ENCODE data around the gene AGPAT3.

The AGPAT3 gene

DNA sequence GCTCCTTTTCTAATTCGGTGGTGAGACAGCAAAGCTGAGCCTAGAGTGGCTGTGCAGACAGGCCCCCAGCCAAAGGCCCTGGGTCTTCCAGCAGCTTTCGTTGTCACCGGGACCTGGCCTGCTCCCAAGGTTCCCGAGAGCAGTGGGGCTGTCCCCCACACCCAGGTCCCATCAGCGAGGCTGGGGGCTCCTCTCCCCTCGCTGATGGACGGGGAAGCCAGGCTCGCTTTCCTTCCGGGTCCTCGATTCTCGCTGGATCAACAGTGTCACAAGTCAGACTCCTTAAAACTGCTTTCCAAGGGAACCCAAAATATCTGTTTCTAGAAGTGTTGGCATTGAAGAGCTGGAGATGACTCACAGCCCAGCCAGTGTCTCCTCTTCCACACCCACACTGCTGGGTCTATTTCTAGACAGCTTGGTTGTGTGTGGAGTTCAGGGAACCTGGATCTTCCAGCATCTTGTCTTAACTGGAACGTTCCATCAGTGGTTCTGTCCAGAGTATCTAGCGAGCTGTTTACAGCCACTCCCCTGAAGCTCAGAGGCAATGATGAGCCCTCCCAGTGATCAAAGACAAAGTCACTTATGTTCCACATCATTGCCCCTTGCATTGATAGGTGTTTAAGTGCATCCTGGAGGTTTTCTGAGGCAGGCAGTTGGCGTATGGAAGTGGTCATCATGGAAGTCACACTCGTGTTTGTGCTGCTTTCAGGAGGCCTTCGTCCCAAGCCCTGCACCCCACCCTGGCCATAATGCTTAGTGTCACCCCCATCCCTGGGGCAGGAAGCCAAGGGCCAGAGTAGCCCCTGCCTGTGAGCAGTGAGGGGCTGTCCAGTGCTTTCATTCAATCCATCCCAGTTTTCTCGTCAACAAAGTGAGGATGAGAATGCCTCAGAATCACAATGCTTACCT is 40.4 kb upstream of the AGPAT3 start:
- H3K27ac ChIP-seq (ENCODE audit: low read depth, low read length): no peak overlapping the region
- no peaks in the 10 kb centered on the region for H3K36me3 ChIP-seq (ENCODE audit: control insufficient read depth in 5 of 5, insufficient read depth in 5 of 5, low read length in 5 of 5)
- peaks cover 0 to 9% (median 0%) of the 10 kb centered on the region in 5 donors for H3K4me1 ChIP-seq (ENCODE audit: control insufficient read depth in 5 of 5, insufficient read depth in 5 of 5, low read length in 5 of 5)

DNA sequence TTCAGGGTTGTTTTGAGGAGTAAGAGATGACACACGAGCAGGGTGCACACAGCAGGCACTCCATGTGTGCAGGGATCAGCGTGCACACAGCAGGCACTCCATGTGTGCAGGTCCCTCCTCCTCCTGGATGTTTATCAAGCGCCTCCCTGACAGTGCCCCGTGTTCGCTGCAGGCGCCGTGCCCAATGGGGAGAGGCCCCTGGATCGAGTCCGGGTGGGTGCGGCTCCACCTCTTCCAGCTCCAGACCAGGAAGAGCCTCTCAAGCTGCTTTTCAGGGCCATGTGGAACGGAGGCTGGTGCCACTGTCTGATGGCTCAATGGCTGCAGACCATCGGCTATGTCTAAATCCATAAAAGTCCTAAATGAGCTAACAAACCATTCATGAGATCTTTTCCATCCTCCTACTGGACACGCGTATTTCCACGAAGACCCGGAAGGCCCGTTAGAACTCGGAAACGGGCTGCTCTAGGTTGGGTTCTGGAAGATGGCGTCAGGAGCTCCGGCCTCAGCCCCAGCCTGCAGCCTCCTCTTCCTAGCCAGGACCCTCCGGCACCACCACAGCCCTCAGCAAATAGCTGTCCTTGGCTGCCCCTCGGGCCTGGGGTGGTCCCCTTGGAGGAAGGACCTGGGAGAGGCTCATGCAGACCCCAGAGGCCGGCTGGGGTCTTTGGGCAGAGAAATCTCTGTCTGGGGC is 39.6 kb upstream of the AGPAT3 start:
- no peaks in the 10 kb centered on the region for H3K36me3 ChIP-seq (ENCODE audit: control insufficient read depth in 5 of 5, insufficient read depth in 5 of 5, low read length in 5 of 5)
- H3K27me3 ChIP-seq (ENCODE audit: control insufficient read depth in 5 of 5, insufficient read depth in 4 of 5, low read length in 5 of 5): peaks cover 2 to 25% (median 13%) of the 10 kb centered on the region in 5 donors
- H3K9ac ChIP-seq (ENCODE audit: low read length in 5 of 5): no peak overlapping the region
- no peak overlapping the region for H3K4me3 ChIP-seq (ENCODE audit: low read depth in 1 of 5, low read length in 5 of 5)
- no peak overlapping the region for H3K27ac ChIP-seq (ENCODE audit: low read depth, low read length)
- H3K9me3 ChIP-seq (ENCODE audit: control insufficient read depth in 5 of 5, low read length in 5 of 5): no peaks in the 10 kb centered on the region
- peaks cover 0 to 11% (median 0%) of the 10 kb centered on the region in 5 donors for H3K4me1 ChIP-seq (ENCODE audit: control insufficient read depth in 5 of 5, insufficient read depth in 5 of 5, low read length in 5 of 5)

More for the DNA sequence above, 40.4 kb upstream of the AGPAT3 start:
- no peak overlapping the region for H3K9ac ChIP-seq (ENCODE audit: low read length in 5 of 5)
- no peak overlapping the region for H3K4me3 ChIP-seq (ENCODE audit: low read depth in 1 of 5, low read length in 5 of 5)
- no peaks in the 10 kb centered on the region for H3K9me3 ChIP-seq (ENCODE audit: control insufficient read depth in 5 of 5, low read length in 5 of 5)
- peaks cover 0 to 22% (median 10%) of the 10 kb centered on the region in 5 donors for H3K27me3 ChIP-seq (ENCODE audit: control insufficient read depth in 5 of 5, insufficient read depth in 4 of 5, low read length in 5 of 5)

DNA sequence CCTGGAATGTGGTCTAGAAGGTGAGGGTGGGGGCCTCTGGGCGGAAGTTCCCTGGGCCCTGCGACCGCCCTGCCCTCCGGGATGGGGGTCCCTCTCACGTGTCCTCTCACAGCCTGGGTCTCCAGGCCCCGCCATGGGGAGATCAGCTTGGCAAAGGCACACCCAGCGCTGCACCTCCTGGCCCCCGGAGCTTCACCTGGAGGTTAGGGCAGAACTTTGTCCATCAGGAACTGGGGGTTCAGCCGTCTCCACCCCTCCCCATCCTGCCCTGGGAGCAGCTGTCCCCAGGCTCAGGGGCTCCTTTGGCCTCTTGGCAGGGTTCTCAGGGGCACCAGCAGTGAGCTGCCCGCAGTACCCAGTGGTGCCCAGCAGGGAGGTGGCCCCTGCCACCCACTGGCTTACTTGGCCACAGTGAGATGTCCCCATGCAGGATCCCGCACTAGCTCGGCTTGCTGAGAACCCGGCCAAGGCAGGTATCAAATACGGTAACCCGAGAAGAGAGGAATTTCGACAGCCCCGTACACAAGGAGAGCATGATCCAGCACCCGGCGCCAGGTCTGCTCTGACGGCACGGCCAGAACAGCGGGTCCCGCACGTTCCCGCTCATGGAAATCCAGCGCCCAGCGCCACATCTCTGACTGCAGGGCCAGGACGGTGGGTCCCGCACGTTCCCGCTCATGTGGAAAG is 38.9 kb upstream of the AGPAT3 start:
- no peak overlapping the region for H3K27ac ChIP-seq (ENCODE audit: low read depth, low read length)
- peaks cover 2 to 29% (median 15%) of the 10 kb centered on the region in 5 donors for H3K27me3 ChIP-seq (ENCODE audit: control insufficient read depth in 5 of 5, insufficient read depth in 4 of 5, low read length in 5 of 5)
- peaks cover 0 to 11% (median 0%) of the 10 kb centered on the region in 5 donors for H3K4me1 ChIP-seq (ENCODE audit: control insufficient read depth in 5 of 5, insufficient read depth in 5 of 5, low read length in 5 of 5)
- H3K9ac ChIP-seq (ENCODE audit: low read length in 5 of 5): no peak overlapping the region
- H3K9me3 ChIP-seq (ENCODE audit: control insufficient read depth in 5 of 5, low read length in 5 of 5): no peaks in the 10 kb centered on the region
- no peak overlapping the region for H3K4me3 ChIP-seq (ENCODE audit: low read depth in 1 of 5, low read length in 5 of 5)
- no peaks in the 10 kb centered on the region for H3K36me3 ChIP-seq (ENCODE audit: control insufficient read depth in 5 of 5, insufficient read depth in 5 of 5, low read length in 5 of 5)

DNA sequence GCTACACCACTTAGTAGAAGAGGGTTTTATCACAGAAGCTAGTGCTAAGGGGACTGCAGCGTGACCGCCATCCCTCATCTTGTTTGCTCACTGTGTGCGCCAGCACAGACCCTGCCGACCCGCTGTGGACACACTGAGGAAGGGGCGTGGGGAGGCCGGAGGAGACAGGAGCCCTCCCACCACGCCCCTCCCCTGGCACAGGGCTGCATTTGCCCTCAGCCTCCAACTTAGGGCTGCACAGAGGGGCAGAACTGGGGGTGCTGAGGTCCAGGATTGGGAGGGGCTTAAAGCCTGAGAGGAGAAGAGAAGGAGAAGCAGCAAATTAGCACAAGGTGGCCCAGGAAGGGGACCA is 38.4 kb upstream of the AGPAT3 start:
- Histone ChIP-seq H3K36me3 (ENCODE audit: control insufficient read depth in 5 of 5, insufficient read depth in 5 of 5, low read length in 5 of 5) (no peaks in the 10 kb centered on the region), H3K9ac (ENCODE audit: low read length in 5 of 5) (no peak overlapping the region), H3K4me3 (ENCODE audit: low read depth in 1 of 5, low read length in 5 of 5) (no peak overlapping the region), H3K27ac (ENCODE audit: low read depth, low read length) (no peak overlapping the region), H3K9me3 (ENCODE audit: control insufficient read depth in 5 of 5, low read length in 5 of 5) (no peaks in the 10 kb centered on the region), H3K4me1 (ENCODE audit: control insufficient read depth in 5 of 5, insufficient read depth in 5 of 5, low read length in 5 of 5) (peaks cover 0 to 11% (median 0%) of the 10 kb centered on the region in 5 donors), H3K27me3 (ENCODE audit: control insufficient read depth in 5 of 5, insufficient read depth in 4 of 5, low read length in 5 of 5) (peaks cover 2 to 34% (median 15%) of the 10 kb centered on the region in 5 donors)

DNA sequence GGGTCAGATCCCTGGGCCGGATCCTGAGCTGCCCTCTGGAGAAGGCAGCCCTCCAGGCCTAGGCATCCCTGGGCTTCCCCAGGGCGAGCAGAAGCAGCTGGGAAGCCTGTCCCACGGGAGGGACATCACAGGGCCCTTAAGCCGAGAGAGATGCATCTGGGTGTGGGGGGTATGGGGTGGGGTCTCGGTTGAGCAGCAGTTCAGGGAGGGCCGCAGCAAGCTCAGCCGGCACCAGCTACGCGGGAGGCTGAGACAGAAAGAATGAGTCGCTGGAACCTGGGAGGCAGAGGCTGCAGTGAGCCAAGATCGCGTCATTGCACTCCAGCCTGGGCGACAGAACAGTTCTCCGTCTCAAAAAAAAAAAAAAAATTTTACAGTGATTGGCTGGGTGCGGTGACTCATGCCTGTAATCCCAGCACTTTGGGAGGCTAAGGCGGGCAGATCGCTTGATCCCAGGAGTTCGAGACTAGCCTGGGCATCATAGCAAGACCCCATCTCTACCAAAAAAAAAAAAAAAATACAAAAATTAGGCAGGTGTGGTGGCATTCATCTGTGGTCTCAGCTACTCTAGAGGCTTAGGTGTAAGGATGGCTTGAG is 37.9 kb upstream of the AGPAT3 start:
- Histone ChIP-seq H3K9ac (ENCODE audit: low read length in 5 of 5) (no peak overlapping the region), H3K36me3 (ENCODE audit: control insufficient read depth in 5 of 5, insufficient read depth in 5 of 5, low read length in 5 of 5) (no peaks in the 10 kb centered on the region), H3K9me3 (ENCODE audit: control insufficient read depth in 5 of 5, low read length in 5 of 5) (no peaks in the 10 kb centered on the region), H3K4me1 (ENCODE audit: control insufficient read depth in 5 of 5, insufficient read depth in 5 of 5, low read length in 5 of 5) (peaks cover 0 to 11% (median 0%) of the 10 kb centered on the region in 5 donors), H3K27ac (ENCODE audit: low read depth, low read length) (no peak overlapping the region), H3K27me3 (ENCODE audit: control insufficient read depth in 5 of 5, insufficient read depth in 4 of 5, low read length in 5 of 5) (peaks cover 2 to 36% (median 15%) of the 10 kb centered on the region in 5 donors), H3K4me3 (ENCODE audit: low read depth in 1 of 5, low read length in 5 of 5) (no peak overlapping the region)

DNA sequence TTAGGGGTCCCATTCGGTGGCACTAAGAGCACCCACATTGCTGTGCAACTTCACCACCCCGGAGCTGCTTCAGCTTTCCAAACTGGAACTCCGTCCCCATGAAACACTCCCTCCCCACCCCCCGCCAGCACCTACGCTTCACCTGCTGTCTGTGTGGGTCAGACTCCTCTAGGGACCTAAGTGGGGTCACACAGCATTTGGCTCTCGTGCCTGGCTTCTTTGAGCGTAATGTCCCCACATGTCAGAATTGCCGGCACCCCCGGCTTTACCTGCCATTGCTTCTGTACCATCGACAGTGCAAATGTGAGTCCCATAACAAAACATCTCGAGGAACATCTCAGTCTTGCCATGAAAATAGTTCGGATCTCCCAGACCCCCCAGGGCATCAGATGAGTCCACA is 35.9 kb upstream of the AGPAT3 start:
- Histone ChIP-seq H3K36me3 (ENCODE audit: control insufficient read depth in 5 of 5, insufficient read depth in 5 of 5, low read length in 5 of 5) (no peaks in the 10 kb centered on the region), H3K9me3 (ENCODE audit: control insufficient read depth in 5 of 5, low read length in 5 of 5) (peaks cover 0 to 7% (median 0%) of the 10 kb centered on the region in 5 donors), H3K27ac (ENCODE audit: low read depth, low read length) (no peak overlapping the region), H3K4me1 (ENCODE audit: control insufficient read depth in 5 of 5, insufficient read depth in 5 of 5, low read length in 5 of 5) (peaks cover 0 to 11% (median 0%) of the 10 kb centered on the region in 5 donors), H3K9ac (ENCODE audit: low read length in 5 of 5) (no peak overlapping the region), H3K4me3 (ENCODE audit: low read depth in 1 of 5, low read length in 5 of 5) (no peak overlapping the region), H3K27me3 (ENCODE audit: control insufficient read depth in 5 of 5, insufficient read depth in 4 of 5, low read length in 5 of 5) (peaks cover 2 to 43% (median 20%) of the 10 kb centered on the region in 5 donors)

DNA sequence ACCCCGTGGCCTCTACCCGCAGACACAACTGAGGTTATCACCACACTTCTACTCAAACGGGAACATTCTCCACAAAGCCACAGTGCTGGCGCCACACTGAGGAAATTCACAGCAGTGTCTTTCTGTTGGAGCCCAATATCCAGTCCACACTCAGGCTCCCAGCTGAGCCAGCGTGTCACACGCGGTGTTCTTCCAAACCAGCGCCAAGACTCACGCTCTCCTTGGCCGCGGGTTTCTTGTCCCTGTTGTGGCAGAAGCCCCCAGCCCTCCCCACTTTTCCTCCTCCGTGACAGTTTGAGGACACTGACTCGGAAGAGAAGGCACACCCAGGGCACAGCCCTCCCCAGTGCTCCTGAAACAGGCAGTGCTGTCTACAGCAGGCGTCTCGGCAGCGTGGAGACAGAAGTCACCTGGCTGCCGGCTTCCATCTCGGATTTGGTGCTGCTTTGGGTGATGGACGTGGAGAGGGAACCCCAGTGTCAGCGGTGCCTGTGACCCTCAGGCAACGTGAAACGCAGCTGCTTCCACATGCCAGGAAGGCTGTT is 35.4 kb upstream of the AGPAT3 start:
- H3K9me3 ChIP-seq (ENCODE audit: control insufficient read depth in 5 of 5, low read length in 5 of 5): peaks cover 0 to 7% (median 0%) of the 10 kb centered on the region in 5 donors

DNA sequence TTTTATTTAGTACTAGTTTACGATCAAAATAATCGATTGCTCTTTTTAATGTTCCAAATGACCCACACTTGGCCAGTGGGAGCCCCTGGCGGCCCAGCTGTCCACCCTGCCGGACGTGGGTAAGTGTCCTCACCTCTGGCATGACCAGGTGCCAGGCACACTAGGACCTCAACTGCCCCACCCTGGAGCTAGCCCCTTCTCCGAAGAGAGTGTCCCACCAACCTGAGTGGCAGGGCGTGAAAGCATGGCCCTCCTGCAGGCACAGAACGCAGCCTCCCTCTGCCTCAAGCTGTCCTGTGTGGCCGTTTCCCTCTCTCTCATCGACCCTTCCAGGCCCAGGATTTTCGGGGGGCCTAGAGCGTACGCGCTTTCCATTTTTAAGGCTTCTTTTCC is 32.9 kb upstream of the AGPAT3 start:
- H3K9ac ChIP-seq (ENCODE audit: low read length in 5 of 5): no peak overlapping the region
- H3K27ac ChIP-seq (ENCODE audit: low read depth, low read length): no peak overlapping the region
- peaks cover 0 to 21% (median 9%) of the 10 kb centered on the region in 5 donors for H3K4me1 ChIP-seq (ENCODE audit: control insufficient read depth in 5 of 5, insufficient read depth in 5 of 5, low read length in 5 of 5)

More for the DNA sequence above, 35.4 kb upstream of the AGPAT3 start:
- peaks cover 0 to 13% (median 3%) of the 10 kb centered on the region in 5 donors for H3K4me1 ChIP-seq (ENCODE audit: control insufficient read depth in 5 of 5, insufficient read depth in 5 of 5, low read length in 5 of 5)
- H3K27ac ChIP-seq (ENCODE audit: low read depth, low read length): no peak overlapping the region
- H3K36me3 ChIP-seq (ENCODE audit: control insufficient read depth in 5 of 5, insufficient read depth in 5 of 5, low read length in 5 of 5): no peaks in the 10 kb centered on the region
- H3K27me3 ChIP-seq (ENCODE audit: control insufficient read depth in 5 of 5, insufficient read depth in 4 of 5, low read length in 5 of 5): peaks cover 2 to 43% (median 20%) of the 10 kb centered on the region in 5 donors
- no peak overlapping the region for H3K9ac ChIP-seq (ENCODE audit: low read length in 5 of 5)
- no peak overlapping the region for H3K4me3 ChIP-seq (ENCODE audit: low read depth in 1 of 5, low read length in 5 of 5)

DNA sequence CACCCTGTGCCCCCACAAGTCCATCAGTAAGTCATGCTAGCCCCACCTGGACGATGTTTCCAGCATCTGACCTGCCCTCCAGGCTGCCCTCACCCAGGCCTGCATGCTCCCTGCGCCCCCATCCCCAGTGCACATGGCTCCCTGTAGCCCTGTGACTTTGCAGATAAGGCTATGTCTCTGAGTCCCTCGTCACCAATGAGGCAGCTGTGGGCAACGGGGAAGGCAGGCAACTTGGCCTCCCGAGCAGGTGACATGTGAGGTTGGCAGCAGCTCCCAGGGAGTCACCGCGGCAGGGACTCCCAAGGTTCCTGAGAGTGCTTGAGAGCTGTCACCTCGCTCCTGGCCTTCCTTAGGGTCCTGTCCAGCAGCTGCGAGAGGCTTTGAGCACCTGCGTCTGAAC is 32.4 kb upstream of the AGPAT3 start:
- H3K36me3 ChIP-seq (ENCODE audit: control insufficient read depth in 5 of 5, insufficient read depth in 5 of 5, low read length in 5 of 5): no peaks in the 10 kb centered on the region
- peaks cover 2 to 28% (median 15%) of the 10 kb centered on the region in 5 donors for H3K27me3 ChIP-seq (ENCODE audit: control insufficient read depth in 5 of 5, insufficient read depth in 4 of 5, low read length in 5 of 5)
- no peak overlapping the region for H3K9ac ChIP-seq (ENCODE audit: low read length in 5 of 5)

More for the DNA sequence above, 32.9 kb upstream of the AGPAT3 start:
- H3K27me3 ChIP-seq (ENCODE audit: control insufficient read depth in 5 of 5, insufficient read depth in 4 of 5, low read length in 5 of 5): peaks cover 2 to 28% (median 15%) of the 10 kb centered on the region in 5 donors
- peaks cover 0 to 7% (median 0%) of the 10 kb centered on the region in 5 donors for H3K9me3 ChIP-seq (ENCODE audit: control insufficient read depth in 5 of 5, low read length in 5 of 5)
- H3K4me3 ChIP-seq (ENCODE audit: low read depth in 1 of 5, low read length in 5 of 5): no peak overlapping the region
- no peaks in the 10 kb centered on the region for H3K36me3 ChIP-seq (ENCODE audit: control insufficient read depth in 5 of 5, insufficient read depth in 5 of 5, low read length in 5 of 5)

More for the DNA sequence above, 32.4 kb upstream of the AGPAT3 start:
- H3K4me3 ChIP-seq (ENCODE audit: low read depth in 1 of 5, low read length in 5 of 5): no peak overlapping the region
- H3K4me1 ChIP-seq (ENCODE audit: control insufficient read depth in 5 of 5, insufficient read depth in 5 of 5, low read length in 5 of 5): peaks cover 0 to 21% (median 9%) of the 10 kb centered on the region in 5 donors
- H3K27ac ChIP-seq (ENCODE audit: low read depth, low read length): no peak overlapping the region
- H3K9me3 ChIP-seq (ENCODE audit: control insufficient read depth in 5 of 5, low read length in 5 of 5): peaks cover 0 to 7% (median 0%) of the 10 kb centered on the region in 5 donors

Measured in subcutaneous abdominal adipose tissue (tissue), 5 donors.